A549 (cell line): ENCODE measurements around the gene ARFIP1.

Source experiments
- EP300 ChIP-seq, 2 experiments: fragments of >200 bp; sonication (Bioruptor Twin); formaldehyde crosslinking; IDR thresholded peaks; 2 replicates in 1 of 2; 3 replicates in 1 of 2; pipeline ENCODE4 v1.6.1; 2016 to 2017
- MAFK ChIP-seq: fragments of 450-650 bp; IDR thresholded peaks from 2 replicates; pipeline ENCODE4 v1.6.1; 2014; ENCODE audit not compliant: partially characterized antibody
- MAZ ChIP-seq: fragments of 150-350 bp; IDR thresholded peaks from 2 replicates; pipeline ENCODE4 v1.6.1; 2014; ENCODE audit warnings: antibody characterized with exemption, low read depth, low read length, borderline replicate concordance
- POLR2A ChIP-seq: IDR thresholded peaks from 2 replicates; pipeline ENCODE4 v1.6.1; 2012; ENCODE audit warnings: mild to moderate bottlenecking, low read length
- TF ChIP-seq, protein P1 (sequence below): fragments of >200 bp; sonication (Bioruptor Twin); formaldehyde crosslinking; IDR thresholded peaks from 3 replicates; pipeline ENCODE4 v1.5.1; 2016

GRCh38 chr4:152815078-152815477 lies 35.3 kb downstream of the ARFIP1 start:
- TF ChIP-seq MAZ (no peak), POLR2A (no peak), EP300 (IDR thresholded peaks at IDR 0.05) (no peak), MAFK (no peak)
- TF ChIP-seq, protein P1, sequence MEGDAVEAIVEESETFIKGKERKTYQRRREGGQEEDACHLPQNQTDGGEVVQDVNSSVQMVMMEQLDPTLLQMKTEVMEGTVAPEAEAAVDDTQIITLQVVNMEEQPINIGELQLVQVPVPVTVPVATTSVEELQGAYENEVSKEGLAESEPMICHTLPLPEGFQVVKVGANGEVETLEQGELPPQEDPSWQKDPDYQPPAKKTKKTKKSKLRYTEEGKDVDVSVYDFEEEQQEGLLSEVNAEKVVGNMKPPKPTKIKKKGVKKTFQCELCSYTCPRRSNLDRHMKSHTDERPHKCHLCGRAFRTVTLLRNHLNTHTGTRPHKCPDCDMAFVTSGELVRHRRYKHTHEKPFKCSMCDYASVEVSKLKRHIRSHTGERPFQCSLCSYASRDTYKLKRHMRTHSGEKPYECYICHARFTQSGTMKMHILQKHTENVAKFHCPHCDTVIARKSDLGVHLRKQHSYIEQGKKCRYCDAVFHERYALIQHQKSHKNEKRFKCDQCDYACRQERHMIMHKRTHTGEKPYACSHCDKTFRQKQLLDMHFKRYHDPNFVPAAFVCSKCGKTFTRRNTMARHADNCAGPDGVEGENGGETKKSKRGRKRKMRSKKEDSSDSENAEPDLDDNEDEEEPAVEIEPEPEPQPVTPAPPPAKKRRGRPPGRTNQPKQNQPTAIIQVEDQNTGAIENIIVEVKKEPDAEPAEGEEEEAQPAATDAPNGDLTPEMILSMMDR = no peak
